ENCODE measurements around the gene SHISAL2A. TPM values are rescaled to one million over a fixed set of nuclear protein-coding genes. Genes with fewer than 3 reads are reported as not detected.

Gene SHISAL2A
- total and polyA plus RNA-seq, 2 donors (not counting 3 experiments of a cell fraction or from before 2014, with no cell fraction given), result not detected

- Histone ChIP-seq H3K4me1 (ENCODE audit: control insufficient read depth, extremely low read depth, insufficient read depth, low read length) (peaks cover 8% of the 10 kb centered on the region), H4K20me1 (replicated peaks; ENCODE audit: control insufficient read depth, extremely low read depth, insufficient read depth, low read length) (no peaks in the 10 kb centered on the region), H3K36me3 (ENCODE audit: control insufficient read depth in 2 of 2, extremely low read depth in 1 of 2, insufficient read depth in 2 of 2, low read length in 2 of 2) (no peaks in the 10 kb centered on the region), H2AFZ (ENCODE audit: low read depth, low read length) (no peak overlapping the region), H3K27ac (ENCODE audit: insufficient read depth, low read depth, low read length) (no peak overlapping the region), H3K9ac (replicated peaks; ENCODE audit: extremely low read depth, insufficient read depth, low read length) (no peak overlapping the region), H3K4me3 (replicated peaks in 1 of 3; ENCODE audit: insufficient read depth in 1 of 3, low read depth in 1 of 3, low read length in 3 of 3) (no peak overlapping the region), H3K4me2 (ENCODE audit: insufficient read depth, low read length) (no peak overlapping the region), H3K9me1 (replicated peaks; ENCODE audit: control insufficient read depth, extremely low read depth, insufficient read depth, low read length) (no peaks in the 10 kb centered on the region), H3K27me3 (ENCODE audit: control insufficient read depth in 2 of 2, insufficient read depth in 2 of 2, low read length in 2 of 2) (peaks cover 5 to 6% of the 10 kb centered on the region in 2 experiments), H3K79me2 (ENCODE audit: control insufficient read depth, insufficient read depth, low read length) (no peaks in the 10 kb centered on the region), H3K9me3 (replicated peaks; ENCODE audit: control insufficient read depth, insufficient read depth, low read length) (no peaks in the 10 kb centered on the region)
- DNase-seq (ENCODE audit: low read depth, low spot score) (no peak), FAIRE-seq (no peak)
- dilution Hi-C loops (cut with MboI; ENCODE audit: extremely low pct_ligation_motif_present, low sequenced_read_pairs) (no loop called here), intact Hi-C loops (cut with micrococcal nuclease) (loop anchor here (5.0 kb wide), 1 partner anchor 48 kb away; the partner anchor contains the start of gene TUT4)
- POLR2A ChIA-PET, result no interaction called here
- no TSS peak for BruUV-seq (replicated peaks)
- TF ChIP-seq JUN (IDR thresholded peaks at IDR 0.05; ENCODE audit: borderline replicate concordance, insufficient read depth, insufficient read length, low read depth) (no peak), CTCF (IDR thresholded peaks at IDR 0.05; ENCODE audit: extremely low read depth in 1 of 2, insufficient read depth in 1 of 2, low read depth in 1 of 2, low read length in 2 of 2) (no peak), MYC (IDR thresholded peaks at IDR 0.05; ENCODE audit: low read depth, low read length) (no peak), EZH2 (IDR thresholded peaks at IDR 0.05; ENCODE audit: borderline replicate concordance, low read depth, low read length, severe bottlenecking) (no peak), POLR2AphosphoS5 (IDR thresholded peaks at IDR 0.05; ENCODE audit: insufficient read depth, low read depth, low read length) (no peak), FOS (IDR thresholded peaks at IDR 0.05; ENCODE audit: borderline replicate concordance, insufficient read depth, low read length) (no peak), POLR2A (IDR thresholded peaks at IDR 0.05; ENCODE audit: low read depth, low read length) (no peak), MAX (IDR thresholded peaks at IDR 0.05; ENCODE audit: insufficient read depth, insufficient read length) (no peak), GATA2 (IDR thresholded peaks at IDR 0.05; ENCODE audit: insufficient read depth, insufficient read length, low read depth, low read length) (no peak)
- CTCF ChIA-PET, result no interaction called here
Measured at GRCh38 chr1:52600533-52601179, 32.3 kb upstream of the SHISAL2A start.

Data from endothelial cell of umbilical vein (primary cell).